ENCODE data around the gene NHERF2.

NHERF2 gene

DNA sequence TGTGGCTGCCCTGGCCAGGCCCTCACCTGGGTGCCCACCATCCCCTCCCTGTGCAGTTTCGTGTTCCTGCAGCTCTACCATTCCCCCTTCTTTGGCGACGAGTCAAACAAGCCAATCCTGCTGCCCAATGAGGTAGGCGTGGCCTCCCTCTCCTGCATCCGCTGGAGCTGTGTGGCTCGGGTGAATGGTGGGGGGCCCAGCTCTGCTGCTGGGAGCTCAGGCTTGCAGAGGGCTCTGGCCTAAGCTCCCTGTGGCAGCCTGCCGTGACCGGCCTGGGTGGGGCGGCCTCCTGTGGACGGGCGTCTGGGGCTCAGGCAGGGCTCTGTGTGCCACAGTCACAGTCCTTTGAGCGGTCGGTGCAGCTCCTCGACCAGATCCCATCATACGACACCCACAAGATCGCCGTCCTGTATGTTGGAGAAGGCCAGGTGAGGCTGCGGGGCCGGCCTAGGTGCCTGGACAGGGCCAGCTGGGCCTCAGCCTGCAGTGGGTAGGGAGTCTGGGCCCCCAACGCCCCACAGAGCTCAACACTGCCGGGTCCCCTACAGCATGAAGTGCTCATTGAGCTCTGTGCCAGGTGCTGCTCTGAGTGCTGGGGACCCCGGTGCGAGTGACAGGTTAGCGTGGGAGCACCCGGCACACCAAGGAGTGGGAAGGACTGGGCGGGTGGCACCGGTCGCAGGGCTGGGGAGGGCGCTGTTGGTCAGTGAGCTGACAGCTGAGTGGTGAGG, 58.4 kb downstream of the NHERF2 start:
- DNase-seq, result no peak

DNA sequence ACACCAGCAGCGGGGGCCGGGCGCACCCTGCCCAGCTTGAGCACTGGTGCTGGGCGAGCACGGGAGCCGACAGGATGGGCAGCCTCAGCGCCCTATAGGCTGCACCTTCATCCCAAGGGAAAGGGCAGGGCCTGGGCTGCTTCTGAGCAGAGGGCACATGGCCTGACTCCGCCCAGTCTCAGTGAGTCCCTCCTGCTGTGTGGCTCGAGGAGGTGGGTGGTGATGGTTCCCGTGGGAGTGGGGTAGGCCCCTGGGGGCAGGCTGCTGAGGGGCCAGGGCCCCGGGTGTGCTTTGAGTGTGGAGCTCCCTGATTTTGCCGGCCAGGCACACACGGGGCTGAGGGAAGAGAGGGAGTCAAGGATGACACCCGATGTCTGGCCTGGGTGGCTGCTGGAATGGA, 59.0 kb downstream of the NHERF2 start:
- no peak for DNase-seq

DNA sequence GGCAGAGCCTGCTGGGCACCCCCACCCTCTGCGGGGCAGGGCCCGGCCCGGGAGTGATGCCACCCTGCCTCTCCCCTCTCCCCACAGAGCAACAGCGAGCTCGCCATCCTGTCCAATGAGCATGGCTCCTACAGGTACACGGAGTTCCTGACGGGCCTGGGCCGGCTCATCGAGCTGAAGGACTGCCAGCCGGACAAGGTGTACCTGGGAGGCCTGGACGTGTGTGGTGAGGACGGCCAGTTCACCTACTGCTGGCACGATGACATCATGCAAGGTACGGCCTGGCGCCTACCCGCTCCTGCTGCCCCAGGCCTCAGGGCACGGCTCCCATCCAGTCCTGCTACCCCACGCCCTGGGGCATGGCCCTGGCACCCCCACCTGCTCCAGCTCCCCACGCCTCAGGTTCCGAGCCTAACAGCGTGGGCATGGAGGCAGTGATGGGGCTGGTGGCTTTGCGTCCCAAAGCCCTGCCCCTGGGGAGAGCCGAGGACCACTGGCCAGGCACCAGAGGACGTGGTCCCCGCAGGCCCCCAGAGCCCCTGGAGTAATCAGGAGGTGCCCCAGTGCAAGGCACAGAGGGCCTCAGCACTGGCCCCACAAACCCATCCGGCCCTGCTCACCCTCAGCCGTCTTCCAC, 59.5 kb downstream of the NHERF2 start:
- no peak for DNase-seq

DNA sequence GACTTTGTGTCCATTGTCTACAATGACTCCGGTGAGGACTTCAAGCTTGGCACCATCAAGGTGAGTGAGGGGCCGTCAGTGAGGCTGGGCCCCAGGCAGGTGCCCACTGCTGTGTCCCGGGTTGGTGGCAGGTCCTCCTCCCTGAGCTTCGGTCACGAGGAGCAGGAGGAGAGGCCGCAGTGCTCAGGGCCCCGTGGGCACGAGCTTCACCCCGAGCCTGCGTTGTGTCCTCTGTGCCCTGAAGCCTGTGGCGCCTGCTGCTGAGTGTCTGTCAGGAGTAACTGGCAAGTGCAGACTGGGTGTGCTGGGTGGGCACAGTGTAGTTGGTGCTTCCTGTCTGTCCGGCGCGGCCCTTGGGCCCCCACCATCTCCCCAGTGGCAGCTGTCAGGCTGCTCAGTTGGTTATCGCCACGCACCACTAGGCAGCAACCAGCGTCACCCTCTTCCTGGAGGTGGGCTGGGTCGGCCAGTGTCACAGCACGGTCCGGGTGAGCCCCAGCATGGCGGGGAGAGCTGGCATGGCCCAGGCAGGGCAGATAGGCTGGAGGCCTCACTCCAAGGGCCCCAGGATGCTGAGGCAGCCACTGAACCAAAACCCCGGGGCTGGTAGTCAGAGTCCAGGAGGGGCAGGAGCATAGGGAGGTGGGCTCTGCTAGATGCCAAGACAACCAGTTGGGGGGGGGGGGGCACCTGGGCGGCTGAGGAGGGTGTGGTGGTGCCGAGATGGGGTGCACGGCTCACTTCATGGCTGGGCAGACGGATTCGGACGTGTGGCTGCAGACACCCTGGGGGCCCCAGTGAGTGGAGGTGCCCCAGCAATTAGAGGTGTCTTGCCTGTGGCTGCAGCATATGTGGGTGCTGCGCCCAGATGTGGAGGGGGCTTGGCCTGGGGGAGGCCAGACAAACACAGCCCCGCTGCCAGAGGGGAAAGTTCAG, 60.4 kb downstream of the NHERF2 start:
- DNase-seq, result no peak

DNA sequence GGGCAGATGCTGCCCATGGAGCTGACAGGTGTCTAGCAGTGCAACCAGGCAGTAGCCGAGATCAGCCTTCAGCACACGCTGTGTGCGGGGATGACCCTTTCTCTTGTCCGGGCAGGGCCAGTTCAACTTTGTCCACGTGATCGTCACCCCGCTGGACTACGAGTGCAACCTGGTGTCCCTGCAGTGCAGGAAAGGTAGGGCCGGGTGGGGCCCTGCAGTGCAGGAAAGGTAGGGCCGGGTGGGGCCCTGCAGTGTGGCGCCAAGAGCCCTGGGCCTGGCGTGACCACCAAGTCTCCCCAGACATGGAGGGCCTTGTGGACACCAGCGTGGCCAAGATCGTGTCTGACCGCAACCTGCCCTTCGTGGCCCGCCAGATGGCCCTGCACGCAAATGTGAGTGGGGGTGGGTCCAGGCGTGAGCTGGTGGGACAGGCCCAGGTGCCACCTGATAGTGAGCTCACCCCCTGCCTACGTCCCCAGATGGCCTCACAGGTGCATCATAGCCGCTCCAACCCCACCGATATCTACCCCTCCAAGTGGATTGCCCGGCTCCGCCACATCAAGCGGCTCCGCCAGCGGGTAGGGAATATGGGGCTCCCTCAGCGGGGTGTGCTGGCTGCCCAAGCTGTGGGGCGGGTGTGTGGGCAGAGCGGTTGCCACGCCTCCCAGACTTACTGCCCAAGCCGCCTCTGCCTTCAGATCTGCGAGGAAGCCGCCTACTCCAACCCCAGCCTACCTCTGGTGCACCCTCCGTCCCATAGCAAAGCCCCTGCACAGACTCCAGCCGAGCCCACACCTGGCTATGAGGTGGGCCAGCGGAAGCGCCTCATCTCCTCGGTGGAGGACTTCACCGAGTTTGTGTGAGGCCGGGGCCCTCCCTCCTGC, 61.3 kb downstream of the NHERF2 start:
- DNase-seq, result no peak
